Natural killer cell (primary cell): ENCODE results near the gene OLA1. TPM values are rescaled to one million over a fixed set of nuclear protein-coding genes. Genes with fewer than 3 reads are reported as not detected.

Experiments
- ATAC-seq, 3 donors: fragments of 150-1000 bp in 2 of 3; fragments of 200-7000 bp in 1 of 3; cut with Tn5 transposase; 1 replicate in 1 of 3; 2 replicates in 2 of 3; pipeline ENCODE4 v1.10.0; 2021; ENCODE audit warnings: mild to moderate bottlenecking in 2 of 3, moderate library complexity in 2 of 3
- DNase-seq, 2 donors: peaks; one replicate each; pipeline versions ENCODE4 v3.0.0 to v3.0.0-alpha.2; 2013 to 2021; ENCODE audit warnings: mixed read lengths in 1 of 2
- H3K27ac ChIP-seq: one replicate; pipeline ENCODE4 v1.5.1; 2013; ENCODE audit warnings: mild to moderate bottlenecking, low read length
- H3K27me3 ChIP-seq: one replicate; pipeline ENCODE4 v1.6.1; 2013; ENCODE audit warnings: low read length; ENCODE audit not compliant: control insufficient read depth, insufficient read depth
- H3K36me3 ChIP-seq: one replicate; pipeline ENCODE4 v1.6.1; 2013; ENCODE audit warnings: low read length; ENCODE audit not compliant: control insufficient read depth, insufficient read depth
- H3K4me1 ChIP-seq: one replicate; pipeline ENCODE4 v1.6.1; 2013; ENCODE audit warnings: low read length; ENCODE audit not compliant: control insufficient read depth, insufficient read depth
- H3K4me3 ChIP-seq: one replicate; pipeline ENCODE4 v1.5.1; 2013; ENCODE audit warnings: low read length
- H3K9me3 ChIP-seq: one replicate; pipeline ENCODE4 v1.6.1; 2013; ENCODE audit warnings: low read length; ENCODE audit not compliant: control insufficient read depth, insufficient read depth
- H3K27ac Mint-ChIP-seq, 2 donors: one replicate each; pipeline ENCODE4 v1.8.0; 2022; ENCODE audit warnings: mild to moderate bottlenecking in 2 of 2, mixed read lengths in 2 of 2, moderate library complexity in 1 of 2
- H3K27me3 Mint-ChIP-seq, 2 donors: one replicate each; pipeline ENCODE4 v1.8.0; 2022; ENCODE audit warnings: low read depth in 2 of 2, mixed read lengths in 2 of 2
- H3K36me3 Mint-ChIP-seq: one replicate; pipeline ENCODE4 v1.8.0; 2022; ENCODE audit warnings: mixed read lengths
- H3K4me1 Mint-ChIP-seq, 2 donors: one replicate each; pipeline ENCODE4 v1.8.0; 2022; ENCODE audit warnings: mixed read lengths in 2 of 2
- H3K4me3 Mint-ChIP-seq: one replicate; pipeline ENCODE4 v1.8.0; 2022; ENCODE audit warnings: mild to moderate bottlenecking, moderate library complexity, mixed read lengths
- H3K9me3 Mint-ChIP-seq, 2 donors: one replicate each; pipeline ENCODE4 v1.8.0; 2022; ENCODE audit warnings: mixed read lengths in 2 of 2
- WGBS: methylation state at CpG from one replicate; pipeline ENCODE4 v1.1.7; 2013; ENCODE audit warnings: missing lambda C conversion rate; ENCODE audit not compliant: insufficient coverage; 5-methylcytosine and 5-hydroxymethylcytosine counted together
- intact Hi-C: fragments of 100-400 bp; cut with micrococcal nuclease; formaldehyde crosslinking; loops from one replicate; pipeline ENCODE4 v1.14.2; 2022
- total RNA-seq, 4 donors: library from RNA; stranded (reverse); fragments of 120-200 nt in 1 of 4; gene quantifications; one replicate each; pipeline versions ENCODE4 v1.2.3 to v1.2.4, GENCODE V29; 2013 to 2022
- TF ChIP-seq, protein P1 (sequence below): fragments of 200-600 bp; IDR thresholded peaks from one replicate; pipeline ENCODE4 v1.8.0; 2022; ENCODE audit warnings: antibody characterized with exemption

OLA1 gene
- total RNA-seq, 3 donors from 2014 or later (not counting 1 experiment from before 2014, with no cell fraction given) = 42.3 to 45.9 (median 43.9) TPM

DNA sequence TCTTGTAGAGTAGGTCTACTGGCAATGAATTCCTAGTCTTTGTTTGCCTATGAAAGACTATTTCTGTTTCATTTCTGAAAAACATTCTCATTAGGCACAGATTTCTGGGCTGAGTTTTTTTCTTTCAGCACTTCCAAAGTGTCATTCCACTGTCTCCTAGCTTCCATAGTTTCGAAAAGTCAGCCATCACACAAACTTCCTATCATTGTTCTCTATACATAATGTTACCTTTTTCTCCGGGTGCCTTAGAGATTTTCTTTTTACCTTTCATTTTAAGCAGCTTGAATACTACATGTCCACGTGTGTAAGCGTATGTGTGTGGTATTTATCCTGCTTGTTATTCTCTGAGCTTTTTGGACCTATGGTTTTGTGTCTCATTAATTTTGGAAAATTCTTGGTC lies 55.7 kb downstream of the OLA1 start:
- DNase-seq (no peak), ATAC-seq (no peak)
- no peak overlapping the region for H3K4me3 Mint-ChIP-seq
- no peak overlapping the region for H3K27ac ChIP-seq
- no peaks in the 10 kb centered on the region for H3K36me3 ChIP-seq
- WGBS = 100% methylated on average over 1 of the region's 4 CpGs
- no peaks in the 10 kb centered on the region for H3K9me3 Mint-ChIP-seq
- no peaks in the 10 kb centered on the region for H3K27me3 Mint-ChIP-seq
- H3K27ac Mint-ChIP-seq = no peak overlapping the region
- intact Hi-C loops = no loop called here
- H3K4me1 ChIP-seq = no peaks in the 10 kb centered on the region
- H3K4me1 Mint-ChIP-seq = peaks cover 12 to 14% of the 10 kb centered on the region in 2 donors
- H3K36me3 Mint-ChIP-seq = no peaks in the 10 kb centered on the region
- H3K4me3 ChIP-seq = no peak overlapping the region
- TF ChIP-seq, protein P1, sequence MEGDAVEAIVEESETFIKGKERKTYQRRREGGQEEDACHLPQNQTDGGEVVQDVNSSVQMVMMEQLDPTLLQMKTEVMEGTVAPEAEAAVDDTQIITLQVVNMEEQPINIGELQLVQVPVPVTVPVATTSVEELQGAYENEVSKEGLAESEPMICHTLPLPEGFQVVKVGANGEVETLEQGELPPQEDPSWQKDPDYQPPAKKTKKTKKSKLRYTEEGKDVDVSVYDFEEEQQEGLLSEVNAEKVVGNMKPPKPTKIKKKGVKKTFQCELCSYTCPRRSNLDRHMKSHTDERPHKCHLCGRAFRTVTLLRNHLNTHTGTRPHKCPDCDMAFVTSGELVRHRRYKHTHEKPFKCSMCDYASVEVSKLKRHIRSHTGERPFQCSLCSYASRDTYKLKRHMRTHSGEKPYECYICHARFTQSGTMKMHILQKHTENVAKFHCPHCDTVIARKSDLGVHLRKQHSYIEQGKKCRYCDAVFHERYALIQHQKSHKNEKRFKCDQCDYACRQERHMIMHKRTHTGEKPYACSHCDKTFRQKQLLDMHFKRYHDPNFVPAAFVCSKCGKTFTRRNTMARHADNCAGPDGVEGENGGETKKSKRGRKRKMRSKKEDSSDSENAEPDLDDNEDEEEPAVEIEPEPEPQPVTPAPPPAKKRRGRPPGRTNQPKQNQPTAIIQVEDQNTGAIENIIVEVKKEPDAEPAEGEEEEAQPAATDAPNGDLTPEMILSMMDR = no peak
- H3K9me3 ChIP-seq = no peaks in the 10 kb centered on the region
- no peaks in the 10 kb centered on the region for H3K27me3 ChIP-seq

DNA sequence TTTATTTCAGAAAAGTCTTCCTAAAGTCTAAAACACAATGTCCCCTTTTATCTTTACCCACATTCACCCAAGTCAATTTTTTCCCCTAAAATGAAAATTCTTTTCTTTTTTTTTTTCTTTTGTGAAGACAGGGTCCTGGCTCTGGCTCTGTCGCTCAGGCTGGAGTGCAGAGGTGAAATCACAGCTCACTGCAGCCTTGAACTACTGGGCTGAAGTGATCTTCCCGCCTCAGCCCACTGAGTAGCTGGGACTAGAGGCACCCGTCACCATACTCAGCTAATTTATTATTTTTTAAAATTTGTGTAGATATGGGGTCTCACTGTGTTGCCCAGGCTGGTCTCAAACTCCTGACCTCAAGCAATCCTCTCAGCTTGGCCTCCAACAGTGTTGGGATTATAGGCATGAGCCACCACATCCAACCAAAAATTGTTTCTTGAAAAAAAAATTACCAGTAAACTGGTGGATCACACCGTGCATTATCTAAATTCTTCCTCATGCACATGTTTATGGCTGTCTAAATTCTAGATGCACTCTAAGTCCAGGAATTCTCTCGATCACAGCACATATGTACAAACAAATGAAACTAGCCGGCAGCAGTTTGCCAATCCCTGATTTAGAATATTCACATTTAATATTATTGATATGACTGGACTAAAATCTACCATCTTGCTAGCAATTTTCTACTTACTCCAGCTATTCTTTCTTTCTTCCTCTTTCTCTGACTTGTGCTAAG lies 56.8 kb downstream of the OLA1 start:
- Mint-ChIP-seq H3K9me3 (no peaks in the 10 kb centered on the region), H3K27ac (no peak overlapping the region), H3K4me3 (no peak overlapping the region), H3K27me3 (no peaks in the 10 kb centered on the region), H3K4me1 (peaks cover 9 to 12% of the 10 kb centered on the region in 2 donors), H3K36me3 (no peaks in the 10 kb centered on the region)
- no peak for DNase-seq
- no peak overlapping the region for H3K4me3 ChIP-seq
- intact Hi-C loops = no loop called here
- no peak overlapping the region for H3K27ac ChIP-seq
- no peak for ATAC-seq
- H3K36me3 ChIP-seq = no peaks in the 10 kb centered on the region
- TF ChIP-seq, protein P1 = no peak
- WGBS = 99% methylated on average over 4 of the region's 6 CpGs
- no peaks in the 10 kb centered on the region for H3K9me3 ChIP-seq
- H3K27me3 ChIP-seq = no peaks in the 10 kb centered on the region
- no peaks in the 10 kb centered on the region for H3K4me1 ChIP-seq

DNA sequence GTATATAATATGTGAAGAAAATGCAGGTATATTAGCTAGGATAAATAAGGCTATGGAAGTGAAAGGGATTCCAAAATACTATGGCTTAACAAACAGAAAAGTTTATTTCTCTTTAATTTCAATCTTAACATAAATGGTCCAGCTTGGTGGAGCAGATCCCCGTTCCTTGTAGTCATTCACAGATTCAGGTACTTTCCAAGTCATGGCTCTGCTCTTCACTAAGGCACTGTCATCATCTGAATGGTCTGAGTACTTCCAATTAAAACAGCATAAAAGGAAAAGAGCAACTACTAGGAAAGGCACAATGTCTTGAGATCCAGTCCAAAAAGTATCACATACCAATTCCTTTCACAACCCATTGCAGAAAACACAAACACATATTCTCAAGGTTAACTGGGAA lies 63.4 kb downstream of the OLA1 start:
- TF ChIP-seq, protein P1 = no peak

DNA sequence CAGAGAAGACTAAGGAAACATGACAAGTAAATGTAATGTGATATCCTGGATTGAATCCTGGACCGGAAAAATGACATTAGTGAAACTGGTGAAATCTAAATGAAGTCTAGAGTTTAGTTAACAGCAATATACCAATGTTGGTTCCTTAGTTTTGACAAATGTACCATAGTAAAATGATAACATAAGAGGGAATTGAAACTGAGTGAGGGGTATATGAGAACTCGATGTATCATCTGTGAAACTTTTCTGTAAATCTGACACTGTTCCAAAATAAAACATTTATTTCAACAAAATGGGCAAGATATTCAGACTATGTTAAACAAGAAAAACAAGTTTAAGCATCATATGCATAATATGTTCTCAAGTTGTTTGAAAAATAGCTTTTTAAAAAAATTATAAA lies 63.8 kb downstream of the OLA1 start:
- Histone ChIP-seq H3K9me3 (no peaks in the 10 kb centered on the region), H3K27ac (no peak overlapping the region), H3K36me3 (no peaks in the 10 kb centered on the region), H3K4me1 (no peaks in the 10 kb centered on the region), H3K27me3 (no peaks in the 10 kb centered on the region), H3K4me3 (no peak overlapping the region)
- Mint-ChIP-seq H3K27ac (no peak overlapping the region), H3K36me3 (no peaks in the 10 kb centered on the region), H3K4me3 (no peak overlapping the region), H3K27me3 (no peaks in the 10 kb centered on the region), H3K4me1 (peaks cover 18 to 28% of the 10 kb centered on the region in 2 donors), H3K9me3 (no peaks in the 10 kb centered on the region)
- intact Hi-C loops = no loop called here
- WGBS = 87% methylated on average over 1 of the region's 2 CpGs
- TF ChIP-seq, protein P1 = no peak
- DNase-seq (no peak), ATAC-seq (no peak)

More for the DNA sequence above, 63.4 kb downstream of the OLA1 start:
- Histone ChIP-seq H3K27ac (no peak overlapping the region), H3K27me3 (no peaks in the 10 kb centered on the region), H3K9me3 (no peaks in the 10 kb centered on the region), H3K36me3 (no peaks in the 10 kb centered on the region), H3K4me3 (no peak overlapping the region), H3K4me1 (no peaks in the 10 kb centered on the region)
- WGBS = 95% methylated on average over 1 of the region's 1 CpG
- Mint-ChIP-seq H3K27ac (no peak overlapping the region), H3K36me3 (no peaks in the 10 kb centered on the region), H3K9me3 (no peaks in the 10 kb centered on the region), H3K27me3 (no peaks in the 10 kb centered on the region), H3K4me1 (peaks cover 22 to 29% of the 10 kb centered on the region in 2 donors), H3K4me3 (no peak overlapping the region)
- ATAC-seq (no peak), DNase-seq (no peak)
- intact Hi-C loops = no loop called here
